HG03103 (cell line): ENCODE data around the gene RNASE8.
A peak's percentile ranks its signal among the peaks of the same experiment; 100 is the strongest.

ENCODE experiments used
- ATAC-seq: cut with Tn5 transposase; IDR thresholded peaks from one replicate; pipeline ENCODE4 v1.9.1; 2021; ENCODE audit warnings: low read depth; ENCODE audit not compliant: unreplicated experiment

The RNASE8 gene

DNA sequence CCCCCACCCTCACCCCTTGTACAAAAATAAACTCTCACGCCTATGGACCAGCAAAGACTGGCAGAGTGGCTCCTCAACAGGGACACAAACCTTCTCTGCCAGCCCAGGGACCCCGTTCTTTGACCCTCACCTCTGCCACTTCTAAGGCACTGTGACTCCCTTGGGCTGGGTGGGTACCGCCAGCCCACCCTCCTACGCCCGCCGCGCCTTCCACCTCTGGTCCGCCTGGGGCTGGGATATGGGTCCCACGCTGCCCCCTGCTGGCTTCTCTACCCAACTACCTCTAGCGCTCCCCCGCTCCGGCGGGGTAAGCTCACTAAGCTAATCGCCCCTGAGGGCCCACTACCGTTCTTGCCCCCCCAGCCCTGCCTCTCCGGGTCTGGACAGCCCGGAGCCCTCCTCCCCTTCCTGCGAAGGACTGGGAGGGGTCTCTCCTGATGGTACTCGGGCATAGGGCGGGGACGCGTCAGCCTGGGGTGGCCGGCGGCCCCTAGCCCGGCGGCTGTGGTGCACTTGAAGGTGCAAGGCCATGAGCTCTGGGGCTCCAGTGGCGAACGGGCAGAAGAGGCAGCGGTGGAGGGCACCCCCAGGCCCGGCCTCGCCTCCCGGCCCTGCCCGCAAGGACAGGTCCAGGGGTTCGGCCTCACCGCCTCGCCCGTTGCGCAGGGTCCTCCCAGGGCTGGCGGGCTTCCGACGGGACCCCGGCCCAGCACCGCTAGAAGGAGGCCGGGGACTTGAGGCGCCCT lies 32.7 kb downstream of the RNASE8 start:
- no peak for ATAC-seq

DNA sequence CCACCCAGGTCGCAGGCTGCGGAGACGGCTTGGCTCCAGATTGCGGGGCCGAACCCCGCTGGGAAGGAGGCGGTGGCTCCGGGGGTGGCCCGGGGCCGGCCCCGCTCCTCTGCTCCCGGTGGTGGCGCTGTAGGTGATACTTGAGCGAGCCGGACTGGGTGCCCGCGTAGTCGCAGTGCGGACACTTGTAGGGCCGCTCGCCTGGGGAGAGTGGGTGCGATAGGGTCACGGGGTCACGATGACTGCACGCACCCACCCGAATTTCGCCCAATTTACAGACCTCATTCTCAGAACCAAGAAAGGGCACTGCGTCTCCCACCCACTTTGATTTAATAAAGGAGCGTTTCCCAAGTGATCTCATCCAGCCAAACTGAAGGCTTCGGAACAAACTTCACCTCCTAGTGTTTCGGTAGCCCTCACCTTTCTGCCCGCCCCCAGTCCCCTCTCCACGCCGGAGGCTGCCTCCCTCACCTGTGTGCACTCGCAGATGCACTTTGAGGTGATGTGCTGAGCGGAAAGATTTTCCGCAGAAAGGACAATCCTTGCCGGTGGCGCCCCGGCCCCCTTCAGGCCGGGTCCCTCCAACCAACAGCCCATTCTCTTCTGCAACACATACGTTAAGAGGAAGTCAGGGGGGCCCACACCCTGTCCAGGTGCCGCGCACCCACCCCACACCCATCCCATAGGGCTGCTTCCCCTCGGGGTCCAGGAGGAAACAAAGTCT lies 33.5 kb downstream of the RNASE8 start:
- ATAC-seq, result no peak

DNA sequence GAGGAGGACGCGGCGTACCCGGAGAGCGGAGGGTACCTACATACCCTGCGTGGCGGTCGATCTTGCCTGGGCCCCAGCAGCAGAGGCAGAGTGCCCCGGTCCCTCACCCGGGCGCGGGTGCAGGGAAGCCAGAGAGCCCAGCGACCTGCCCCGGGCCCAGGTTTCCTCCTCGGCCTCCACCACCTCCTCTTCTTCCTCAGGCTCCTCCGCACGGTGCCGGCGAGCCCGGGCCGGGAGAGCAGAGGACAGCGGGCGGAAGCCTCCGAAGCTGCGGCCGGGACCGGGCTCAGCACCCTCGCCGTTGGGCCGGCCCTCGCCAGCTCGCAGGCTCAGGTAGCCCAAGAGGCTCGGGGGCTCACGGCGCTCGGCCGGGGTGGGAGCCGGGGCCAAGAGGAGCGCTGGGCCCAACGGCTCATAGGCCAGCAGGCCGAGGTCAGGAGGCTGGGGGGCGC lies 34.2 kb downstream of the RNASE8 start:
- no peak for ATAC-seq

DNA sequence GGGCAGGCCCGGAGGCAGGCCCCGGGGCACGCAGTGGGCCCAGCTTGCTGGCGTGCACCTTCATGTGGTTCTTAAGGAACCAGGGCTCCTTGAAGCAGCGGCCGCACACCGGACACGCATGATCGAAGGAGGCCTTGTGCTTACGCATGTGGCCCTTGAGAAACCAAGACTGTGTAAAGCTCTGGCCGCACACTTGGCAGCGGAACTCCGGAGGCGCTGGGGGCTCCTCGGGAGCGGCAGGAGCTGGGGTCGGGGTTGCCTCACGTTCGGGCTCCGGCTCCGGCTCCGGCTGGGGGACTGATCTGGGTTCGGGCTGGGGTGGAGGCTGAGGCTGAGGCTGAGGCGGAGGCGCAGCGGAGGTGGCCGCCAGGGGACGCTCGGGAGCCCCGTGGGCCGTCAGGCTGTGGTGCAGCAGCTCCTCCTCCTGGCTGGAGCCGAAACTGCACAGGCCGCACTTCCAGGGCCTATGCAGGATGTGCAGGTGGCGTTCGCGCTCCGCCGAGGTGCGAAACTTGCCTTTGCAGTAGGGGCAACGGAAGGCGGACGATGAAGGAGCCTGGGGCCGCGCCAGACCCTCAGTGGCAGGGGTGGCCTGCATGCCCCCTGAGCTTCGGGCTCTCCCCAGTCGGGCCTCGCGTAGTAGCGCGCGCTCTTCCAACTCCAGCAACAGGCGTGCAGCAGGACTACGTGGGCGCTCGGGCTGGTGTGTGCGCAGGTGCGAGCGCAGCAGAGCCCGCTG lies 34.8 kb downstream of the RNASE8 start:
- peak; percentile 67 for ATAC-seq

- ATAC-seq, result no peak
Measured at GRCh38 chr14:21093018-21093417, 35.4 kb downstream of the RNASE8 start.

DNA sequence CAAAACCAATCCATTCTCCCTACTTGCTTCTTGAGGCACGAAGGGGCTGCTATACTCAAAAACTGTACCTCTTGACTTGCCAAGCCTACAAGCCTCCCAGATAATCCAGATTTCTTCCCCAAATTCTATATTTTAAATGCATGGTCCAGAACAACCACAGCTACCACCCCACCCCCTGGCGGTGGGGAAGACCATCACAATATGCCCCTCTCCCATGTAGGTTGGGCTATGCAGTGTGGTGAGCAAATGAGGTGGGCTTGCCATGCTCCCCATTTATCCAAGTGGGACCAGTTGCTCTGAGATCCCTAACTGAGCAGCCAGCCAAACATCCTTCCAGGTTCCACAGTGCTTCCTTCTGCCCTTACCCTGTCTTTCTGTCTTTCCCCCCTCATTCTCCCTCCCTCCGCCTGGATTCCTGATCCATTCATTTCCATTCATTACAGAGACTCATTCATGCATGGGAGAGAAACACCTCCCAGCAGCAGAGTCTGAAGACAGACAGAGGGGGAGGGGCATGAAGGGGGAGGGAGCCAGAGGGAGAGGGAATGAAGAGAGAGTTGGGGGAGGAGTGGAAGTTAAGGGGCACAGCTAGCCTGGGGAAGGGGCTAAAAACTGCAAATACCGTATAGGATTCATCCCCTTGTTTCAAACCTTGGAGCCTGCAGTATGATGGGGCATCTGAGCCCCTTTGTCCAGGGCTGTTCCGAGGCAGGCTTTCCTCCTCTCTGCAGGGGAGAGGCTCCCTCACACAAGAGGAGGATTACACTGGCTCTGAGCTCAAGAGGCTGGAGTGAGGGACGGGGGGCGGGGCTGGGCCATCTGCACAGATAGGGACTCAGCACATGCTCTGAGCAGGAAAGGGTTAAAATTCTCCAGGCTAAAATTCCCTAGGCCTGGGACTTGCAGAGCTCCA lies 36.4 kb downstream of the RNASE8 start:
- ATAC-seq, result no peak

- ATAC-seq, result no peak
Measured at GRCh38 chr14:21095430-21096205, 38.0 kb downstream of the RNASE8 start.

DNA sequence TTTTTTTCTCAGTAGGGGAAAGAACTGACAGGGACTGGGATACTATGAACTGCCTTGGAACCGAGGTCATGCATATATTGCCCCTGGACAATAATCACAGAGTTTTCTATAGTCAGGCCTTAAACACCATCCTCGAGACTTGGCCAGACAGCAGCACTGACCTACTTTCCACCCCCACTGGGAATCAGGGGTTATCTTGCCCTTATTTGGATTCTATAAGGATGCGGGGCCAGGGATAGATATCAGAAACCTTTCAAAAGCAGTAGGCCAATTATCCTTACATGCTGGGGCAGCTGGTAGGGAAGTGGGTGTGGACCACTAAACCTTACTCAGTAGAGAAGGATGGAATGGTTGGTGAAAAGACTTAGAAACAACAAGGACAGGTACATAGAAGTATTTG lies 38.8 kb downstream of the RNASE8 start:
- no peak for ATAC-seq

GRCh38 chr14:21096978-21097635 lies 39.5 kb downstream of the RNASE8 start:
- ATAC-seq, result no peak

GRCh38 chr14:21097636-21098075 lies 40.0 kb downstream of the RNASE8 start:
- ATAC-seq, result no peak

DNA sequence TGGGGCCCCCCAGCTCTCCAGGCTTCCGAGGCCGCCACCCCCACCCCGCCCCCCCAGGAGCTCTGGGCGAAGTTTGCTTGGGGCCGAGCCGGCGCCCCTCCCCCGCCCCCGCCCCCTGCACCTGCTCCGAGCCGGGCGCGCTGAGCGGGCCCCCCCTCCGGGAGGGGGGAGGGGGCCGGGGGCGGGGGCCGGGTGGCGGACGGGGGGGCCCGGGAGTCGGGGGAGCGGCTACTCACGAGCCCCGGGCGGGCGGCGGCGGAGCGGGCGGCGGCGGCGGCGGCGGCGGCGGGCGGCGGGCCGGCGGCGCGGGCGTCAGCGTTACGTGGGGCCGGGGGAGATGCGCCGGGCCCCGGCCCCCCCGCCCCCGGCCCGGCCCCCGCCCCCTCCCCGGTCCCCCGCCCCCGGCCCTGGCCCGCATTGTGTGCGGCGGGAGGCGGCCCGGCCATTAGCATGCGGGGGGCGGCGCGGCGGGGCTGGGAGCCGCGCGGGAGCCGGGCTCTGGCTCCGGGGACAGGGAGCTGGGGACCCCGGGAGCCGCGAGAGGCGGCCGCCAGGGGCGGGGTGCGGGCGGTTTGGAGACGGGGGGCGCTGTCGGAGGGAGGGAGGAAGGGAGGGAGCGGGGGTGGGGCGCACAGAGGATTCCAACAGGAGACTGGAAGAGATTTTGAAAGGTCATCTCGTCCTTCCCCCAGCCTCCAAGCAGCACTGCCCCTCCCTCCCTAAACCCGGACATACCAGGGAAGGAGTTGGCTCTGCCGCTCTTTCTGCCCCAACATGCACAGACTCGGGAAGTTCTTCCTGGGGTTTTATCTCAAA lies 40.7 kb downstream of the RNASE8 start, which contains the start of gene ZNF219:
TSS of gene ZNF219 (minus strand) at position 580 of the 816 bp plus-strand sequence. CDS start 5,064 bp downstream, outside the sequence.
- no peak for ATAC-seq

DNA sequence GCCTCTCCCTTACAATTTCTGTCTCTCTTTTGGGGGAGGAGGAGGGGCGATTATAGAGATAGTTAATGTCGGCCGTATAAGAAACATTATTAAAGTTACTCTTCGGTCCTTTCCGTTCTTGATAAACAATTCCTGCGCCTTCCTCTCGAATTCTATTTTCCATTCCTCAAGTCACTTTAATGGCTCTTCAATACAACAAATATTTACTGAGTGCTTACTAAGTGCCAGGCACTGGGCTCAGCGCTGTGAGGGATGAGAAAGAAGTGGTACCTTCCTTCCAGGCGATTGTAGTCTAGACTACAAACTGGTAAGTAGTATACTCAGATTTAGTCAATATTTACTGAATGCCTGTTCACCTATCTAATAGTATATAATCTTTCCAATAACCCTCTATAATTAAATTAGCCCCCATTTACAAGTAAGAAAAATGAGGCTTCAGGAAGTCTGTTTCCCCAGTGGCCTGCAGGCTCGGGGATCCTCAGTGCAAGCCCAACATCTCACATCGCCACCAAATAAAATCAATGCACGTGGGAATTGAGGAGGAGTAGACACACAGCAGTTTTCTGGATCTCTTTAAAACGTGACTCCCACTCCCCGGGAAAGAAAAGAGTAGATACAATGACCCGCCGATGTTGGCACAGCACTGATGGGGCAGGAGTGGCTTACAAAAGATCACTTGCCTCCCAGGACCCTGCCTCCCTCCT lies 41.4 kb downstream of the RNASE8 start:
- no peak for ATAC-seq

- no peak for ATAC-seq
Measured at GRCh38 chr14:21099596-21099985, 42.0 kb downstream of the RNASE8 start.

DNA sequence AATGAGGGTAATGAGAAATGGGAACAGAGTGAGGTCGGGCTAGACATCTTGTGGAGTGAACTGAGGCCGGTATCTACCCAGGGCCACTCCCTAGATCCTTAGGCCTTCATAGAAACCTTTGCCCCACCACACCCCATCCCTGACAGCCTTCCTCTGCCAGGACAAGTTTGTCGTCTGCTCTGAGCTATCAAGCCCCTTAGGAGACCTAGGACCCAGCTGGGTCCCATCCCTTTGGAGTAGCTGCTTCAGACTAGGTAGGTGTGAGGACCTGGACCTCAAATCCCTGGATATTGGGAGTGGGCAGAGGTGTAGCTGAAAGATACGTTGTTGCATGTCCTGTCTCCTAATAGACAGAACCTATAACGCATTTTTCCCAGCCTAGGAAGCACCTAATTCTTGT lies 43.3 kb downstream of the RNASE8 start, which contains the start of gene TMEM253:
TSS of gene TMEM253 (plus strand) at position 136 of the 400 bp plus-strand sequence. CDS start 278 bp downstream, outside the sequence.
- no peak for ATAC-seq

DNA sequence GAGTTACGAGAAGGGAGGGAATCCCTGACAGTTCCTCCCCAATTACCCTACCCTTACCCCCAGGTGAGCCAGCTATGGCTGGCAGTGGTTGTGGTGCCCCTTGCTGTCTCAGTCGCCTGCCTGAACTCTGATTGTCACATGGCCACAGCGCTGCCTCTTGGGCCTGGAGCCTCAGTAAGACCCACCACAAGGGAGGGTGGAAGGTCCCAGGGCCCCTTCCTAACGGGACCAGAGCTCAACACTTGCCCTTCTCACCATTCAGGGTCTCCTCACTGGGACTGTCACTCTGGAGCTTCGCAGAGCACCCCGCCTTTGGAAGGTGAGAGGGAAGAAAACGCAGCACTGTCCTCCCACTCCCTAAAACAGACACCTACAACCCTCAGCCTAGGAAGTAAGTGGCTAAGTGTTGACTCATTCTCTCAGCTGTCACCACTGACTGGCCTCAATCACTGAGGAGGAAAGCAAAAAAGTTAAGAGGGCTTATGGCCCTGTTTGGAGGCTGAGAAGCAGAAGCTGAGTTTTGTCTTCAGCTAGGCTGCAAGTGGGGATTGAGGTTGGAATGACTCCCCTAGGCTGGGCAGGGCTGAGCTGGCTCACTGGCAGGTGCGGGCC lies 44.3 kb downstream of the RNASE8 start:
- no peak for ATAC-seq

DNA sequence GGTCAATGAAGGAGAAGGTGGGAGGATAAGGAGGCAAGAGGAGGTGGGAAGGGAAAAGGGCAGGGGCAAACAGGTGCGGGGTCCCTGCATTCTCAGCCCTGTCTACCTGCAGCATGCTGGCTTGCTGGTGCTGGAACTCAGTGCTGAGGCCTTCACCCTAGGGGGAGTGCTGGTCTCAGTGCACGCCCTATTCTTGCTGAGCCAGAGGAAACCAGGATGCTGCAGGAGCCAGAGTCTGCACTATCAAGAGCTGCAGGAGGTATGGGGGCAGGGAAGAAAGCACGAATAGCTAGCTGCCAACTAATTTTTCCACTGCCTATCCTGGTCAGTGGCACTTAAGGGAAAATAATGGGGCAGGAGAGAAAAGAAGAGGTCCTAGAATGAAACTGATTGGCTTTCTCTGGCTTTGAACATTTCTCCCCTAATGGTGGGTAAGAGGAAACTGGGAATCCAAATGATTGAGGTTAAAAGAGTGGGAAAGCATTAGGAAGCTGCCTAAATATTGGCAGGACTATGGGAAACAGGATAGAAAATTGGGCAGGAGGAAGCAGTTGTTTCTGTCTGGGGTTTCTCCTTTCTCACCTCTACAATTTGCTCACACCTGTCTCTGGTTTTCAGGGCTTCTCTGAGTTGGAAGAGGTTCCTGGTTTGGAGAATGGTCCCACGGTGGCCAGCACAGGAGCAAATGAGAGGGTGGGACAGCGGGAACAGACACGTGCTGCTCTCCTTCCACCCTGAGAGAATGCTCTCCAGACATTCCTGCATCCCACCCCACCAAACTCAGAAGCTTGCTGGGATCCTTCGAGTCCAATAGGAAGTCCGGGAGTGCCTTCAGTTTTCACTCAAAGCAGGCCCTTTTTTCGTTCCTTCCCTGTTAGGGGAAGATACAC lies 45.1 kb downstream of the RNASE8 start:
- ATAC-seq, result no peak
